HG03469 (cell line): Measurements from ENCODE around the gene AP1M1.

Experiments
- ATAC-seq: cut with Tn5 transposase; IDR thresholded peaks from one replicate; pipeline ENCODE4 v1.9.1; 2021; ENCODE audit warnings: mild to moderate bottlenecking, moderate library complexity, moderate number of reproducible peaks; ENCODE audit not compliant: unreplicated experiment

AP1M1 gene

GRCh38 chr19:16185123-16185767, 12.5 kb upstream of the AP1M1 start, which contains the start of gene FAM32A:
Gene FAM32A (plus strand): TSS chr19:16185410. CDS start chr19:16185443, 33 bp downstream.
- ATAC-seq = peak; percentile 70

GRCh38 chr19:16185768-16186123, 12.0 kb upstream of the AP1M1 start:
- ATAC-seq = no peak

- no peak for ATAC-seq
These were observed 9.2 kb upstream of the AP1M1 start for GRCh38 chr19:16188521-16188920.

- ATAC-seq = no peak
These were observed 7.5 kb upstream of the AP1M1 start for GRCh38 chr19:16190198-16190597.

- ATAC-seq = no peak
These were observed 7.0 kb upstream of the AP1M1 start for GRCh38 chr19:16190736-16191135.

GRCh38 chr19:16191216-16191908, 6.3 kb upstream of the AP1M1 start:
- no peak for ATAC-seq

- ATAC-seq = no peak
These were observed 4.2 kb upstream of the AP1M1 start for GRCh38 chr19:16193466-16193865.

GRCh38 chr19:16197188-16197621, 506 bp upstream of the AP1M1 start:
- ATAC-seq = no peak

GRCh38 chr19:16198370-16198651, 600 bp downstream of the AP1M1 start:
- ATAC-seq = no peak

- no peak for ATAC-seq
These were observed 1.7 kb downstream of the AP1M1 start for GRCh38 chr19:16199275-16199932.

GRCh38 chr19:16200038-16201010, 2.6 kb downstream of the AP1M1 start:
- no peak for ATAC-seq

GRCh38 chr19:16201011-16201391, 3.3 kb downstream of the AP1M1 start:
- no peak for ATAC-seq

GRCh38 chr19:16202320-16203255, 4.9 kb downstream of the AP1M1 start:
- ATAC-seq = no peak

- ATAC-seq = no peak
These were observed 5.7 kb downstream of the AP1M1 start for GRCh38 chr19:16203256-16204004.

GRCh38 chr19:16204005-16204294, 6.2 kb downstream of the AP1M1 start:
- no peak for ATAC-seq

- ATAC-seq = no peak
These were observed 7.7 kb downstream of the AP1M1 start for GRCh38 chr19:16205205-16206045.

GRCh38 chr19:16206046-16206605, 8.4 kb downstream of the AP1M1 start:
- ATAC-seq = no peak

- ATAC-seq = no peak
These were observed 8.9 kb downstream of the AP1M1 start for GRCh38 chr19:16206637-16207036.
